Keratinocyte (primary cell): ENCODE measurements around the gene RHBDD3.

ENCODE experiments used
- EZH2 ChIP-seq: IDR thresholded peaks from one replicate; pipeline ENCODE4 v1.6.1; 2012; ENCODE audit warnings: inconsistent platforms, mild to moderate bottlenecking, low read length, moderate library complexity
- TF ChIP-seq, protein P1 (sequence below), 3 experiments: IDR thresholded peaks in 1 of 3; conservative IDR thresholded peaks in 1 of 3; optimal IDR thresholded peaks in 1 of 3; 2 replicates in 2 of 3; 3 replicates in 1 of 3; pipeline versions ENCODE3 to v1.5.1; 2011; ENCODE audit warnings: low read length in 3 of 3, mild to moderate bottlenecking in 3 of 3, moderate library complexity in 2 of 3, control low read depth in 1 of 3, inconsistent platforms in 1 of 3; ENCODE audit not compliant: insufficient read depth in 2 of 3; ENCODE audit errors: extremely low read depth in 1 of 3

DNA sequence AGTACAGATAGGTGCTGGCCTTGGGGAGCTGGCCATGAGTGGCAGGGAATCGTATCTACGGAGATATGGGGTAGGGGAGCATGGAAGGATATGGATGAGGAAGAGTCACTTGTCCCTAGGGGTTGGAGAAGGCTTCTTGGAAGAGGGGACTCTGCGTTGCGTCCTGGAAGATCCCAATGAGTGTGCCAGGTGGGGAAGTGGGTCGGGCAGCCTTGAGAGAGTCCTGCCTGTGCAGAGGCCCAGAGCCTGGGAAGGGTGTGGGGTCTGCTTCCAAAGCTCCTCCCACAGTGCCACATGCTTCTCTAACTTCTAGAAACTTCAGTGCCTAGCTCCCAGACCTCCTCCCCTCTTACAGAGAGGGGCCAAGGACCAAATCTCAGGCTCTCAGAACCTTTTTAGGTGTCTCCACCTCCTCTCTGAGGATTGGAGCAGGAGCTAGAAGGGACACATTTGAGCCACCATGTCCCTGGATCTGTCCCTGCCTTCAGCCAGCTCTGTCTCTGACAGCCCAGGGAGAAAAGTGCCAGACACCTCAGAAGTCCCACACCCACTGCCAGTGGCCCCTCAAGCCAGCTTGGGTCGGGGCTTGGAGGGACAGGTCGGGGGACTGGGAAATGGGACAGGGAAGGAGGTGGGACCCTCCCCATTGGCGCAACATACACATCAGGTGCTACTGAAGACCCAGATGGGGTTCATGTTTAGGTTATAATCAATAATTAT is 11.0 kb downstream of the RHBDD3 start:
- TF ChIP-seq, protein P1, sequence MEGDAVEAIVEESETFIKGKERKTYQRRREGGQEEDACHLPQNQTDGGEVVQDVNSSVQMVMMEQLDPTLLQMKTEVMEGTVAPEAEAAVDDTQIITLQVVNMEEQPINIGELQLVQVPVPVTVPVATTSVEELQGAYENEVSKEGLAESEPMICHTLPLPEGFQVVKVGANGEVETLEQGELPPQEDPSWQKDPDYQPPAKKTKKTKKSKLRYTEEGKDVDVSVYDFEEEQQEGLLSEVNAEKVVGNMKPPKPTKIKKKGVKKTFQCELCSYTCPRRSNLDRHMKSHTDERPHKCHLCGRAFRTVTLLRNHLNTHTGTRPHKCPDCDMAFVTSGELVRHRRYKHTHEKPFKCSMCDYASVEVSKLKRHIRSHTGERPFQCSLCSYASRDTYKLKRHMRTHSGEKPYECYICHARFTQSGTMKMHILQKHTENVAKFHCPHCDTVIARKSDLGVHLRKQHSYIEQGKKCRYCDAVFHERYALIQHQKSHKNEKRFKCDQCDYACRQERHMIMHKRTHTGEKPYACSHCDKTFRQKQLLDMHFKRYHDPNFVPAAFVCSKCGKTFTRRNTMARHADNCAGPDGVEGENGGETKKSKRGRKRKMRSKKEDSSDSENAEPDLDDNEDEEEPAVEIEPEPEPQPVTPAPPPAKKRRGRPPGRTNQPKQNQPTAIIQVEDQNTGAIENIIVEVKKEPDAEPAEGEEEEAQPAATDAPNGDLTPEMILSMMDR (optimal IDR thresholded peaks at IDR 0.05 in 1 of 3, IDR thresholded peaks at IDR 0.05 in 1 of 3, conservative IDR thresholded peaks at IDR 0.05 in 1 of 3; ENCODE audit: extremely low read depth in 1 of 3, insufficient read depth in 2 of 3, low read length in 3 of 3): no peak
- TF ChIP-seq EZH2: no peak
